T-helper 1 cell treated with Interleukin-12 subunit alpha and Interleukin-12 subunit beta and Interleukin-4 antibody, amounts not matched to agents 30 μg/mL and 1 μg/mL, for 36 hours (primary cell): ENCODE data around the gene ZNF598.

Experiments
- H3K27ac Mint-ChIP-seq: one replicate; pipeline ENCODE4 v1.8.0; 2021; ENCODE audit warnings: mild to moderate bottlenecking, mixed read lengths
- H3K27me3 Mint-ChIP-seq: one replicate; pipeline ENCODE4 v1.8.0; 2021; ENCODE audit warnings: low read depth, mixed read lengths
- H3K36me3 Mint-ChIP-seq: one replicate; pipeline ENCODE4 v1.8.0; 2021; ENCODE audit warnings: low read depth, mixed read lengths
- H3K4me1 Mint-ChIP-seq: one replicate; pipeline ENCODE4 v1.8.0; 2021; ENCODE audit warnings: low read depth, mixed read lengths
- H3K4me3 Mint-ChIP-seq: one replicate; pipeline ENCODE4 v1.8.0; 2021; ENCODE audit warnings: mild to moderate bottlenecking, moderate library complexity, mixed read lengths
- H3K9me3 Mint-ChIP-seq: one replicate; pipeline ENCODE4 v1.8.0; 2021; ENCODE audit warnings: mixed read lengths

ZNF598 gene

DNA sequence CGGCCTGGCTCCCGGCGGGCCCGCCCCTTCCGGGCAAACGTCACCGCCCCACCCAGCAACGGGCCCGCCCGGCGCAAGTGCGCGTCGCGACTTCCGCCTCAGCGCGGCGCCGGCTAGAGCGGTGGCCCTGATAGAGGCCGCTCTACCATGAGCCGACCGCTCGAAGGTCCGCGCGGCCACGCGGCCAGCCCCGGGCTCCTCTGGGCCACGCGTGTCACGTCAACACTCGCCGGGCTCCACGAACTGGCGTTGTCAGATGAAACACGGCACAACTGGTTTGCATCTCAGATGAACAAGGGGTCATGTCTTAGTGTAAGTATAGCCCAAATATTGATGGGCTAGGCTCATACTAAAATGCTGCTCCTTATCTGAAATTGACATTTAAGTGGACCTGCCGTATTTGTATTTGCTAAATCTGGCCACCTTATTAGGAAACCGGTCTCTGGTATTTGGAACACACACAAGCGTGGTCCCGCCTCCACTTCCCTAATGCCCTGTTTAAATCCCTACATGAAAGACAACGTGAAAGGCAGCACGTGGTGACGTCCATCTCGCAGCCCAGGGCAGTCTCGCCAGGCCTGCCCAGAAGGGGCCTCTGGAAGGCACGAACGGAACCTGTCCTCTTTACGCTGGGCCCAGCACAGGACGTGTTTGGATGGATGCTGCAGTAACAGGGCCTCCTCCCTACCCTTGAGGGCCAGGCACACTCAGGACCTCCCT, at the start of gene ZNF598:
TSS of gene ZNF598 (minus strand) at position 31 of the 720 bp plus-strand sequence.
- peak within 1 kb of the TSS; percentile 91 for H3K4me3 Mint-ChIP-seq
- peak within 1 kb of the TSS; percentile 95 for H3K27ac Mint-ChIP-seq
- H3K9me3 Mint-ChIP-seq: no peaks in the 10 kb centered on the region
- H3K27me3 Mint-ChIP-seq: no peaks in the 10 kb centered on the region
- H3K4me1 Mint-ChIP-seq: peaks cover 26% of the 10 kb centered on the region
- H3K36me3 Mint-ChIP-seq: peaks cover 11% of the 10 kb centered on the region

DNA sequence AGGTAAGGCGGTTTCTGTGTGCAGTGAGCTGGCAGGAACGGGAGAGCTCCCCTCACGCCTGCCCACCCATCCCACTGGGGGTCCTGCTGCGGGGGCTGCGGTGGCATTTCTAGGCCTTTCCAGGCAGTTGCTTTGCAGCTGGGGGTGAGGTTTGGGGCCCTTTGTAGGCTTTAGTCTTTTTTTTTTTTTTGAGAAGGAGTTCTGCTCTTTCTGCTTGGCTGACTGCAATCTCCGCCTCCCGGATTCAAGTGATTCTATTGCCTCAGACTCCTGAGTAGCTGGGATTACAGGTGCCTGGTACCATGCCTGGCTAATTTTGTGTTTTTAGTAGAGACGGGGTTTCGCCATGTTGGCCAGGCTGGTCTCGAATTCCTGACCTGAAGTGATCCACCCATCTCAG, 49.3 kb upstream of the ZNF598 start:
- H3K36me3 Mint-ChIP-seq: peaks cover 6% of the 10 kb centered on the region

DNA sequence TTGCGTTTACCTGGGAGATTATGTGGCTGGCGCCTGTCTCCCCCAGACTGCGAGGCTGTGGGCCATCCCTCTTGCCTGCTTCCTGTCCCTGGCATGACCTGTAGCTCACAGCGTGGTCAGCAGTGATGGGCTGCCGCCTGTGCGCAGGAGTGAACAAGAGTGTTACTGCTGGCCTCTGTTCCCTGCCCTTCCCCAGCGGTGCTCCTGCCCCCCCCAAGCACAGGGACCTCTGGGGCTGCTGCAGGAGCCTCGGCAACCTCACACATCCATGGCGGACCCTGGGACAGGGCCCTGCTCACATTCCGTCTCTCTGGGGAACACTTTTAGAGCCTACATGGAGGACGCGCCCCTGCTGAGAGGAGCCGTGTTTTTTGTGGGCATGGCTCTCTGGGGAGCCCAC, 48.8 kb upstream of the ZNF598 start:
- Mint-ChIP-seq H3K4me3 (no peak overlapping the region), H3K36me3 (peaks cover 4% of the 10 kb centered on the region), H3K27me3 (no peaks in the 10 kb centered on the region), H3K9me3 (no peaks in the 10 kb centered on the region), H3K4me1 (no peaks in the 10 kb centered on the region), H3K27ac (no peak overlapping the region)

More for the DNA sequence above, 49.3 kb upstream of the ZNF598 start:
- Mint-ChIP-seq H3K4me3 (no peak overlapping the region), H3K4me1 (no peaks in the 10 kb centered on the region), H3K27me3 (no peaks in the 10 kb centered on the region), H3K27ac (no peak overlapping the region), H3K9me3 (no peaks in the 10 kb centered on the region)

DNA sequence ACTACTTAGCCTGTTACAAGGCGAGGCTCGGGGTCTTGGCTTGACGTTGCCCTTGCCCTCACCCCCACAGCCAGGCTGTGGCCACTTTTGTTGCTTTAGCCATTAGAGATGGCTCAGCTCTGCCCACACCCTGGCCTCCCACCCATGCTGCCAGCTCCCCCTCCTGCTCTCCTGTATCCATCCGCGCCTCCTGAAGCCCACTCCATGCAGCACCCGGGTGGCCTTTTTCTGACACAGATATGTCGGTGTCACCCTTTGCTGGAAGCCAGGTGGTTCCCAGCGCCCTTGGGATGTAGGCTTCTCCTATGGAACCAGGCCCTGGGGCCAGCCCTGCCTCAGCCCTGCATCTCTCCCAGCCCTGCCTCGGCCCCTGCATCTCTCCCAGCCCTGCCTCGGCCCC, 47.8 kb upstream of the ZNF598 start:
- Mint-ChIP-seq H3K4me1 (no peaks in the 10 kb centered on the region), H3K4me3 (no peak overlapping the region), H3K36me3 (no peaks in the 10 kb centered on the region), H3K27me3 (no peaks in the 10 kb centered on the region), H3K27ac (no peak overlapping the region), H3K9me3 (no peaks in the 10 kb centered on the region)

DNA sequence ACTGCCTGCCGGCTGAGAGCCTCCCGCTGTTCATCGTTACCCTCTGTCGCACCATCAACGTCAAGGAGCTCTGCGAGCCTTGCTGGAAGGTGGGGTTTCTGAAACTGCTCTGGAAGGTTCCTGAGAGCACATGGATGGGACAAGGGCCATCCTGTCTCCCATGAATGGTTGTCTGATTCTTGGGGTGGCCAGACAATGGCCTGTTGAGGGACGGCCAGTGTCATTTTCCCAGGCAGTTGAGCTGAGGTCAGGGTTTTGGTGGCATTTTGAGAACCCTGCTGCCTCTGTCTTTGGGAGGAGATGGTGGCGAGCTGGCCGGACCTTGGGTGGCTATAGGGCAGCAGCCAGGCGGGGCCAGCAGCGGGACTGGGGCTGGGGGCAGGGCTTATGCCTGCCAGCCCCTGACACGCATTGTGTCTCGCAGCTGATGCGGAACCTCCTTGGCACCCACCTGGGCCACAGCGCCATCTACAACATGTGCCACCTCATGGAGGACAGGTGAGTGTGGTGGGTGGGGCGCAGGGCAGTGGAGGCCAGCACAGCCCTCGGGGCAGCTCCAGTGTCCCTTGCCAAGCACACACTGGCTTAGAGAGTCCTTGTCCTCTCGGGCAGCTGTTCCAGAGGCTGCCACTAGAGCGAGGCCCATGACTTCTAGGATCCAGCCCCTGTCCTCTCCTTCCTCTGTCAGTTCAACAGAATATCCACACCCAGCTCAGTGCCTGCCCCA, 47.2 kb upstream of the ZNF598 start:
- Mint-ChIP-seq H3K36me3 (no peaks in the 10 kb centered on the region), H3K4me3 (no peak overlapping the region), H3K27me3 (no peaks in the 10 kb centered on the region), H3K27ac (no peak overlapping the region), H3K9me3 (no peaks in the 10 kb centered on the region), H3K4me1 (peaks cover 2% of the 10 kb centered on the region)

DNA sequence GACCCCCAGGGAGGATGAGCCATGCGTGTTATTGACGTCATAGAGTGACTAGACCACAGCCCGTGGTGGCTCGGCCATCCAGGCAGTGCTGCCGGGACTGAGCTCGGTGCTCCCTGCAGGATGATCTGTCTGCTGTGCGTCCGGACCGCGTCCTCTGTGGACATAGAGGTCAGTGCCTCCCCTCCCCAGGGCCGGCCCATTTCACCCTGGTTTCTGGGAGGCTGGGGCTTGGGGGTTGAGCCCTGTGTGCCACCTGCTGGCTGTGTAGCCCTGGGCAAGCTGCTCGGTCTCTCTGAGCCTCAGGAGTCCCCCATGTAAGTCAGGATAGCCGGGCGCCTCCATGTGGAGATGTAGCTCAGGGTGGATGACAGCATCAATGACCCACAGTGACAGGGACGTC, 46.5 kb upstream of the ZNF598 start:
- Mint-ChIP-seq H3K27me3 (no peaks in the 10 kb centered on the region), H3K36me3 (peaks cover 5% of the 10 kb centered on the region), H3K4me3 (no peak overlapping the region), H3K27ac (no peak overlapping the region), H3K9me3 (no peaks in the 10 kb centered on the region), H3K4me1 (peaks cover 2% of the 10 kb centered on the region)

DNA sequence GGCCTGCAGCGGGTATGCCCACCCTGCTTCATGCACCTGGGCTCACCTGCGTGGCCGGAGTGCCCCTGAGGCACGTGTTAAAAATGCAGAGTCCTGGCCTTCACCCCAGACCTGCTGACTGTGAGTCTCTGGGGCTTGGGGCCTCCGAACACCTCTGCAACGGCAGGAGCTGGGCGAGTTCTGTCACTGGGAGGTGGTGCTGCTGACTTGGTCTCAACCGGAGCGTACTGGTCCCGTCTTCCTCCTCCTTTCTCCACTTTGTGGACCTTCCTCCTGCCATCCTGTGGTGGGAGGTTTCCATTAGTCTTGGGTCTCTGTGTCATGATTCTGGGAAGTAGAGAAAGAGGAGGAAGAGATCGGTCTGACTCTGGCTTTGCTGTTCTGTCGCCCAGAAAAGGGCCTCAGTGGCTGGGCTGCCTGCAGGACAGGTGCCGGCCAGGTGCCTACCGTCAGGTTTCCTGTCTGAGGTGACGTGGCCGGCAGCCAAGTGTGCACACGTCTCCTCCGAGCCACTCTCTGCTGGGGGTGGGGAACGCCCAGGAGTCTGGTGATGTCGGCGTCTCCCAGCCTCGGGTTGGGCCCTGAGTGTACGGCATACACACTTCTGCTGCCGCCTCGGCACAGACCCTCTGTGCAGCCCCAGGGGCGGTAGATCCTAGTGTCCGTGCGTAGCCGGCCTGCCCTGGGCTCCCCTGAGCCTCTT, 45.1 kb upstream of the ZNF598 start:
- Mint-ChIP-seq H3K4me1 (peaks cover 2% of the 10 kb centered on the region), H3K27ac (no peak overlapping the region), H3K27me3 (no peaks in the 10 kb centered on the region), H3K4me3 (no peak overlapping the region), H3K36me3 (peaks cover 6% of the 10 kb centered on the region), H3K9me3 (no peaks in the 10 kb centered on the region)

DNA sequence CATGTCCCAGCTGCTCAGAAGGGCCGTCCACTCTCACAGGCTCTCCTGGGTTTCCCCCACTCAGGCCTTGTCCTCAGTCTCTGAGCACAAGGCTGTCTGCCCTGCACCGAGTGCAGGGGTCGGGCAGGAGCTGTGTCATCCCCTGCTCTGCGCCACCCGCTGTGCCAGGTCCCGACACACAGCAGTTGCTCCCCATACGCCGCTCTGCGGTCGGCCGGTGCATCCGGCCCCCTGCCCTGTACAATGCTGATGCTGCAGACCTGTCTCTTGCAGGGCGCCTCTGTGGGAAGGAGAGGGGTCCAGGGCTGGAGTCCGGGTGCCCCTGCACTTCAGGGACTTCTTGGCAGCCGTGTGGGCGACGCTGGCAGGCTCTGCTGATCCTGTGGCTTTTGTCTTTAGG, 44.3 kb upstream of the ZNF598 start:
- Mint-ChIP-seq H3K27me3 (no peaks in the 10 kb centered on the region), H3K27ac (no peak overlapping the region), H3K36me3 (peaks cover 6% of the 10 kb centered on the region)

DNA sequence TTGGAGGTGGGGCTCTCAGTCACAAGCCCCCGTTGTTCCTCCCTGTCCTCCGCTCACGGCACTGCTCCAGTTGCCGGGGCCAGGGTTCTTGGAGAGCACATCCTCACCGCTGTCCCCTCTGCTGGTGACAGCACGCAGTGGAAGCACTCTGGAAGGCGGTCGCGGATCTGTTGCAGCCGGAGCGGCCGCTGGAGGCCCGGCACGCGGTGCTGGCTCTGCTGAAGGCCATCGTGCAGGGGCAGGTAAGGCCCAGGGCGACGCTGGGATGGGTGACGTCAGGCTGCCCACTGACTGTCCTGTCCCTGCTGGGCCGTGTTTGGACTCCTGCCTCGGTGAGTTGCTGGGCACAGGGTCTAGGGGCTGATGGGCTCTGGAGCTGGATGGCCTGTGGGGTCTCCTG, 43.6 kb upstream of the ZNF598 start:
- Mint-ChIP-seq H3K4me1 (peaks cover 9% of the 10 kb centered on the region), H3K36me3 (peaks cover 6% of the 10 kb centered on the region), H3K9me3 (no peaks in the 10 kb centered on the region), H3K4me3 (no peak overlapping the region), H3K27me3 (no peaks in the 10 kb centered on the region), H3K27ac (no peak overlapping the region)

More for the DNA sequence above, 44.3 kb upstream of the ZNF598 start:
- H3K4me1 Mint-ChIP-seq: peaks cover 2% of the 10 kb centered on the region
- no peaks in the 10 kb centered on the region for H3K9me3 Mint-ChIP-seq
- H3K4me3 Mint-ChIP-seq: no peak overlapping the region

DNA sequence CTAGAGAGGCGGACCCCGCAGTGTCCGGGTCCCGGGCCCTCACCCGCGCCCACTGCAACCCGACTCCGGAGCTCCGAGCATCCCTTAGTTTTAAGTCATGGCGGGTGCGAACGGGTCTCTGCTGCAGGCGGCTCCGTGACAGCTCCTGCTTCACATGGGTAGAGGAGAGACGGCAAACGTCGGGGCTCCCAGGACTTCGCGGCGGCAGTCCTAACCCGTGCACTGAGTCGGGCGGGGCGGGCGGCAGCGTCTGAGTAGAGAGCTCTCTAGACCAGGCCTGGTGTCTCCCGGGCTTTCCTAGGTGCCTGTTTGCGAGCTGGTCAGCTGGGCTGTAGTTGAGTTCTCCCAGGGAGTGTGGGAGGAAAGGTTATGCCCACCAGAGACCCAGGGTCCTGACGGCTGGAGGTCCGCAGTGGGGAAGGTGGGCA, 38.5 kb upstream of the ZNF598 start:
- Mint-ChIP-seq H3K27me3 (no peaks in the 10 kb centered on the region), H3K27ac (peak overlapping the region; percentile 80), H3K4me3 (peak overlapping the region; percentile 90), H3K9me3 (no peaks in the 10 kb centered on the region), H3K4me1 (peaks cover 16% of the 10 kb centered on the region), H3K36me3 (peaks cover 6% of the 10 kb centered on the region)

DNA sequence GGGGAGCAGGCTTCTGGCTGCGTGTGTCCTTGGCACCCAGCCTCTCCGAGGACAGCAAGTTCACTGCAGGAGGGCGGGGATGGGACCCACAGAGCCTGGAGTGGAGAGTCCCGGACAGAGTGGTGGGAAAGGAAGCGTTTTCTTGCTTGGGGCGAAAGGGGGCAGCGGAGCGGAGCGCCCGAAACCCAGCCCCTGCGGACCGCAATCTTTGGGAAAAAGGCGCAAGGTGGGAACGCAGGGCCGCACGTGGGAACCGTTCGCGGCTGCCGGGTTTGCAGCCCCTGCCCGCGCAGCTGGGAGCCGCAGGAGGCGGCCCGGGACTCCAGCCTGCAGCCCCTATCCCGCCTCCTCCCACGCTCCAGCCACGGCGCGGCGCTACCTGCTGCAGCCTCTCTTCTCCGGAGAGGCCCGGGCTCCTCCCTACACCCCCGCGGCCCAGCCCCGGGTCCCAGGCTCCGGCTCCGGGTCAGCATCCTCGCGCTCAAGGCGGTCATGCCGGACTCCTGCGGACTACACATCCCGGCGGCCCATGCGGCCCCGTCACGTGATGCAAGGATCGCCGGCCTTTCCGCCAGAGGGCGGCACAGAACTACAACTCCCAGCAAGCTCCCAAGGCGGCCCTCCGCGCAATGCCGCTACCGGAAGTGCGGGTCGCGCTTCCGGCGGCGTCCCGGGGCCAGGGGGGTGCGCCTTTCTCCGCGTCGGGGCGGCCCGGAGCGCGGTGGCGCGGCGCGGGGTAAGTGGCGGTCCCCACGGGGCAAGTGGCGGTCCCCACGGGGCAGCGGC, 37.9 kb upstream of the ZNF598 start, which contains the start of the genes NTHL1 and TSC2:
TSS of gene NTHL1 (minus strand) at position 505 of the 786 bp plus-strand sequence. CDS start at position 494, 11 bp downstream.
TSS of gene TSC2 (plus strand) at position 656 of the 786 bp plus-strand sequence. CDS start 631 bp downstream, outside the sequence.
- Mint-ChIP-seq H3K36me3 (peaks cover 6% of the 10 kb centered on the region), H3K27me3 (no peaks in the 10 kb centered on the region), H3K4me3 (peak within 1 kb of the TSS; percentile 95), H3K27ac (peak within 1 kb of the TSS; percentile 80), H3K9me3 (no peaks in the 10 kb centered on the region), H3K4me1 (peaks cover 16% of the 10 kb centered on the region)

DNA sequence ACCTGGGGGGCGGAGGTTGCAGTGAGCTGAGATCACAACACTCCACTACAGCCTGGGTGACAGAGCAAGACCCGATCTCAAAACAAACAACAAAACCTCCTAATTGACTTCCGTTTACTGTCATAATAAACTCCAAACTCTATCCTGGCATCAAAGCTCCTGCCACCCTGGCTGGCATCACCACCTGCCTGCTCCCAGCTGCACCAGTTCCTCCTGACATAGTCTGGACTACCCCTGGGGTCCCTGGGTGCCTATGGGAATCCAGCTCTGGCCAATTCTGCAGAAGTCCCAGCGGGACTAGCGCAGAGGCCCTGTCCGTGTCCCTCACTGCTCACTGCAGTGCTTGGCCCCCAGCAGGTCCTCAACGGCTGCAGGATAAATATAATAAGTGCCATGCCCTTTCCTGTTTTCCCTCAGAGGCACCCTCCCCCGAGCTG, 37.3 kb upstream of the ZNF598 start:
- peaks cover 14% of the 10 kb centered on the region for H3K4me1 Mint-ChIP-seq
- no peaks in the 10 kb centered on the region for H3K27me3 Mint-ChIP-seq
- no peaks in the 10 kb centered on the region for H3K9me3 Mint-ChIP-seq
- H3K36me3 Mint-ChIP-seq: peaks cover 6% of the 10 kb centered on the region
- peak overlapping the region; percentile 95 for H3K4me3 Mint-ChIP-seq
- peak overlapping the region; percentile 77 for H3K27ac Mint-ChIP-seq

DNA sequence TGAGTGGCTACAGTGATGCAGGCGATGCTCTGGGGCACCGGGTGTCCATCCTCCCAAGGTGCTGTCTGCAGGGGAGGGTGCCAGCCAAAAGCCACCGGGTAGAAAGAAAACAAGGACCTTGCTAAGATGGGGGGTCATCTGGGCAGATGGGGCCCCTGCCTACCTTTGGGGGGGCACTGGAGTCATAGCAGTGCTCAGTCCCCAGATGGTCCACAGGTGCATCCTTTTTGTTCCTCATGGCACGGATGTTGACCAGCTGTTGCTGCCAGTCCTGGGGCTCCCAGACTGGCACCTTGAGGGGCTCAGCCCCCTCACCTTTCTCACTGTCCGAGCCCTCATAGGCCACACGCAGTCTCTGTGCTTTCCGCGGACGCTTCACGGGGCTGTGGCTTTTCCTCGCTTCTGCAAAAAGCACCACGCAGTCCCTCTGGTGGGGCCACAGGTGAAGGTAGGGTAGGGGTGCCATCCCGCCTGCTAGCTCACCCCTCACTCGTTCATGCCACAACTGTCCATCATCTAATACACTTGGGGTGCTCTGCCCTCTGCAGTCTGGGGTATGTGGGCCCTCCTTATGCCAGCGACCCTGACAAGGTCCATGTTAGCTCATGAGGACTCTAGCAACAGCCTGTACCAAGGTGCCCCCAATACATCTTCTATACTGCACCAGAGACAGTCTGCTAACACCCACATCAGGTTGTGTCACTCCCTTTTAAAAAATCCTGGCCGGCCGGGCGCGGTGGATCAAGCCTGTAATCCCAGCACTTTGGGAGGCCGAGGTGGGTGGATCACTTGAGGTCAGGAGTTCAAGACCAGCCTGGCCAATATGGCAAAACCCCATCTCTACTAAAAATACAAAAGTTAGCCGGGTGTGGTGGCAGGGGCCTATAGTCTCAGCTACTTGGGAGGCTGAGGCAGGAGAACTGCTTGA, 36.6 kb upstream of the ZNF598 start:
- Mint-ChIP-seq H3K27me3 (no peaks in the 10 kb centered on the region), H3K36me3 (peaks cover 3% of the 10 kb centered on the region), H3K27ac (no peak overlapping the region), H3K9me3 (no peaks in the 10 kb centered on the region), H3K4me3 (peak overlapping the region; percentile 95), H3K4me1 (peaks cover 14% of the 10 kb centered on the region)
